Transverse colon (tissue), 4 donors: Measurements from ENCODE around the gene CACNA2D2. TPM values are rescaled to one million over a fixed set of nuclear protein-coding genes. Genes with fewer than 3 reads are reported as not detected.

Experiments
- DNase-seq: peaks from one replicate; pipeline ENCODE4 v3.0.0-alpha.2; 2019
- H3K27ac ChIP-seq, 4 donors: fragments of 200-600 bp; sonication (generic); 2 replicates each; pipeline ENCODE4 v1.5.1; 2016 to 2018; ENCODE audit warnings: inconsistent platforms in 4 of 4
- H3K27me3 ChIP-seq: fragments of 200-600 bp; sonication (generic); 2 replicates; pipeline ENCODE4 v1.5.1; 2017; ENCODE audit warnings: inconsistent platforms
- H3K36me3 ChIP-seq, 4 donors: fragments of 200-600 bp; sonication (generic); 2 replicates each; pipeline ENCODE4 v1.5.1; 2017 to 2019; ENCODE audit warnings: inconsistent platforms in 4 of 4
- H3K4me1 ChIP-seq, 4 donors: fragments of 200-600 bp; sonication (generic); 2 replicates each; pipeline ENCODE4 v1.5.1; 2017 to 2020; ENCODE audit warnings: inconsistent platforms in 4 of 4
- H3K4me3 ChIP-seq, 4 donors: fragments of 200-600 bp; sonication (generic); 1 replicate in 1 of 4; 2 replicates in 3 of 4; pipeline versions ENCODE4 v1.5.1 to v1.6.1; 2017 to 2019; ENCODE audit warnings: inconsistent platforms in 4 of 4
- H3K9me3 ChIP-seq, 2 donors: fragments of 200-600 bp; sonication (generic); 2 replicates each; pipeline ENCODE4 v1.5.1; 2017 to 2019; ENCODE audit warnings: inconsistent platforms in 2 of 2
- EP300 ChIP-seq: sonication (generic); formaldehyde crosslinking; IDR thresholded peaks from one replicate; pipeline ENCODE4 v1.6.1; 2017; ENCODE audit warnings: antibody characterized with exemption, low read depth
- POLR2A ChIP-seq: fragments of 450-650 bp; IDR thresholded peaks from one replicate; pipeline ENCODE4 v1.6.1; 2016; ENCODE audit warnings: antibody characterized with exemption, mild to moderate bottlenecking, moderate library complexity
- POLR2AphosphoS5 ChIP-seq, 3 donors: sonication (generic); formaldehyde crosslinking; IDR thresholded peaks; one replicate each; pipeline ENCODE4 v1.6.1; 2016; ENCODE audit warnings: antibody characterized with exemption in 3 of 3
- WGBS, 2 donors: methylation state at CpG; one replicate each; pipeline ENCODE4 v1.1.5; 2018; ENCODE audit warnings: low coverage in 1 of 2; 5-methylcytosine and 5-hydroxymethylcytosine counted together
- in situ Hi-C, 4 donors: fragments of 200-750 bp; cut with MboI; loops; one replicate each; pipeline versions ENCODE4 v1.15.0 to v1.15.1; 2017; ENCODE audit warnings: low sequenced_read_pairs in 3 of 4, low pct_ligation_motif_present in 1 of 4, low pct_unique_long_range_greater_than_20kb in 1 of 4
- intact Hi-C: fragments of 100-400 bp; cut with DNase I; formaldehyde crosslinking; loops from one replicate; pipeline ENCODE4 v1.15.1; 2023; ENCODE audit warnings: low total_unique reads
- total RNA-seq, 4 donors: library from RNA; depleted of rRNA; stranded (reverse); fragments of >200 nt; gene quantifications; one replicate each; pipeline ENCODE4 v1.1.0, GENCODE V29; 2016
- TF ChIP-seq, protein P1 (sequence below), 5 experiments: fragments of 200-600 bp in 3 of 5; fragments of 450-650 bp in 2 of 5; sonication (generic) in 3 of 5; IDR thresholded peaks; 1 replicate in 2 of 5; 2 replicates in 3 of 5; pipeline ENCODE4 v1.5.1; 2016 to 2017; ENCODE audit warnings: antibody characterized with exemption in 5 of 5, inconsistent platforms in 3 of 5, mild to moderate bottlenecking in 2 of 5, moderate library complexity in 1 of 5

Gene CACNA2D2
- total RNA-seq, 4 donors from 2014 or later = 0.48 to 2.2 (median 0.87) TPM

DNA sequence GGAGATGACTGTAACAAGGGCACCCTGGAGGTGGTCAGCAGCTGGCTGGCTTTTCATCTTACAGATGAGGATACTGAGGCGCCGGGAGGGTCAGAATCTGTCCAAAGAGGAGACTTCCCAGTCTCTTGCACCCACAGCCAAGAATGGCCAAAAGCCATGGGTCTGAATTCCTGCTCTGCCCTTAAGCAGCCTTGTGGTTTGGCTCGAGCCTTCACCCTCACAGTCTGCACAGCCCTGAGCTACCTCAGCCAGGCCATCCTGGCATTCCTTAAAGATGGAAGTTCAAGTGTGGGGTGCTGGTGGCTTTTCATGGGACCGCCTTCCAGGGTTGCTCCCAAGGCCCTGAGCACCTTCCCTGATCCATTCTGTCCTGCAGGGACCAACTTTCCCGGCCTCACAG lies 59.2 kb downstream of the CACNA2D2 start:
- Histone ChIP-seq H3K4me1 (no peaks in the 10 kb centered on the region), H3K4me3 (no peak overlapping the region), H3K36me3 (no peaks in the 10 kb centered on the region), H3K27ac (no peak overlapping the region), H3K9me3 (no peaks in the 10 kb centered on the region), H3K27me3 (no peaks in the 10 kb centered on the region)
- intact Hi-C loops = no loop called here
- no peak for DNase-seq
- WGBS, 2 donors = 90% methylated on average over 5 of the region's 5 CpGs; no CpG with 5 or more reads in 1 of the 2 donors
- no peak for TF ChIP-seq POLR2A
- no peak for TF ChIP-seq POLR2AphosphoS5 (IDR thresholded peaks at IDR 0.05)
- TF ChIP-seq, protein P1, sequence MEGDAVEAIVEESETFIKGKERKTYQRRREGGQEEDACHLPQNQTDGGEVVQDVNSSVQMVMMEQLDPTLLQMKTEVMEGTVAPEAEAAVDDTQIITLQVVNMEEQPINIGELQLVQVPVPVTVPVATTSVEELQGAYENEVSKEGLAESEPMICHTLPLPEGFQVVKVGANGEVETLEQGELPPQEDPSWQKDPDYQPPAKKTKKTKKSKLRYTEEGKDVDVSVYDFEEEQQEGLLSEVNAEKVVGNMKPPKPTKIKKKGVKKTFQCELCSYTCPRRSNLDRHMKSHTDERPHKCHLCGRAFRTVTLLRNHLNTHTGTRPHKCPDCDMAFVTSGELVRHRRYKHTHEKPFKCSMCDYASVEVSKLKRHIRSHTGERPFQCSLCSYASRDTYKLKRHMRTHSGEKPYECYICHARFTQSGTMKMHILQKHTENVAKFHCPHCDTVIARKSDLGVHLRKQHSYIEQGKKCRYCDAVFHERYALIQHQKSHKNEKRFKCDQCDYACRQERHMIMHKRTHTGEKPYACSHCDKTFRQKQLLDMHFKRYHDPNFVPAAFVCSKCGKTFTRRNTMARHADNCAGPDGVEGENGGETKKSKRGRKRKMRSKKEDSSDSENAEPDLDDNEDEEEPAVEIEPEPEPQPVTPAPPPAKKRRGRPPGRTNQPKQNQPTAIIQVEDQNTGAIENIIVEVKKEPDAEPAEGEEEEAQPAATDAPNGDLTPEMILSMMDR (IDR thresholded peaks at IDR 0.05) = no peak
- TF ChIP-seq EP300 = no peak
- in situ Hi-C loops = no loop called here

DNA sequence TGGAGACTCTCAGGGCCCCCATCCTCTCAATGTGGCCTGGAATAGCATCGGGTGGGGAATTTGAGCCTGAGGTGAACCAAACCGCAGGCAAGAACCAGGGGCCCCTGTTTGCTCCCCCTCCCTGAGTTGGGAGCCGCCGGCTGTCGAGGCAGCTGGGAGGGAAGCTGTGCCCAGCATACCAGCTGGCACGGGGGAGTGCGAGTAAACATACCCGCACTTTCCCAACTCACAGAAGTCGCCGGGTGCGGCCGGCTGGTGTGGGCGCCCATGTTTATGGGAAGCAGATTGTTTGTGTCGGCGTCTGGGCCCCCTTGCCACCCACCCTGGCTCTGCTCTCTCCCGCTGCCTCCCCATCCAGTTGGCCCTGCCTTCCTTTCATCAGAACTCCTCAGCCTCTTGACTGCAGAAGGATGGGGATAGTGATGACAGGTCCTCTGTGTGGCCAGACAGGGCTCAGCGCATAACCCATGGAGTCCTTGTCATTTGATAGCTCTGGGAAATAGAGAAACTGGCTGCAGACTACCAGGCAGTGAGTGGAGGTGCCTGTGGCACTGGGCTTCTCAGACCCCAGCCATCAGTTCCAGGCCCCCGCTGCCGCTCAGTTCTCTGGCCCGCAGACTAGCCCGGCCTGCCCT lies 60.4 kb downstream of the CACNA2D2 start:
- no peak overlapping the region for H3K4me3 ChIP-seq
- intact Hi-C loops (no loop called here), in situ Hi-C loops (no loop called here)
- no peaks in the 10 kb centered on the region for H3K36me3 ChIP-seq
- no peak overlapping the region for H3K27ac ChIP-seq
- H3K27me3 ChIP-seq = no peaks in the 10 kb centered on the region
- TF ChIP-seq POLR2AphosphoS5 (IDR thresholded peaks at IDR 0.05) = peak in 2 of 3 donors; percentile 19 to 29
- TF ChIP-seq POLR2A = no peak
- TF ChIP-seq, protein P1 (IDR thresholded peaks at IDR 0.05) = no peak
- no peak for TF ChIP-seq EP300
- 48% methylated on average over 21 of the region's 21 CpGs; no CpG with 5 or more reads in 1 of the 2 donors for WGBS, 2 donors
- H3K9me3 ChIP-seq = no peaks in the 10 kb centered on the region
- peak; percentile 22 for DNase-seq
- H3K4me1 ChIP-seq = no peaks in the 10 kb centered on the region

DNA sequence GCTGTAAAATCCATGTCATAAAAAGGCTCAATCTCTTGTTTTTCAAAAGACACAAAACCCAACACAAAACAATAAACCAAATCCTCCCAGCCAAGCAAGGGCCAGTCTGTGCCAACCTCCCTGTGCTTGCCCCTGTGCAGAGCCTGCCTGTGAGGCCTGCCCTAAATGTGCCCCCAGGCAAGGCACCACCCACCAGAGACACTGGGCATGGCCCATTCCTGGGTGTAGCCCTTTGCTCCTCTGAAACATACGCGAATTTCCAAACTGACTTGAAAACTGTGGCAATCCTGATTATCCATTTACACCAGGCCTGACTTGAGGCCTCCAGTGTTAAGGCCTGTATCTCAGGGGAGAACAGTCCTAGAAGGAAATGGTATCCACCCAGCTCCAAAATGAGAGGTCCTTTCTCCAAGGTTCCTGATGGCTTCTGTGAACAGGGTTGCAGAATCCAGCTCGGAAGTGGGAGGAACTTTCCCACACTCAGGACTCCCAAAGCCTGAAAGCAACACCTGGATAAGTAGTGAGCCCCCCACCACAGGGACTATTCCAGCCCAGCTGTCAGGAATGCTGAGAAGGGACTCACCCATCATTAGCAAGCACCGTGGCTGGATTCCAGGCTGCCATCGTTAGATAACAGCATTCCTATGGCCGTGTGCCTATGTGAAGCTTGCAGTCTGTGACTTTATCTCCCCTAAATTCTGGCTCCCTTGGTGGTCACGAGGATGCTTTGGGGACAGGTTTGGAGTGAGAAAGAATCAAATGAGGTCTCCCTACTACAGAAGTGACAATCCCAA lies 61.8 kb downstream of the CACNA2D2 start:
- Histone ChIP-seq H3K36me3 (no peaks in the 10 kb centered on the region), H3K27me3 (no peaks in the 10 kb centered on the region), H3K27ac (no peak overlapping the region), H3K4me1 (no peaks in the 10 kb centered on the region), H3K9me3 (no peaks in the 10 kb centered on the region), H3K4me3 (no peak overlapping the region)
- intact Hi-C loops = no loop called here
- in situ Hi-C loops = no loop called here
- 39% methylated on average over 7 of the region's 7 CpGs; no CpG with 5 or more reads in 1 of the 2 donors for WGBS, 2 donors
- DNase-seq = no peak
- TF ChIP-seq, protein P1 (IDR thresholded peaks at IDR 0.05) = no peak
- TF ChIP-seq POLR2AphosphoS5 (IDR thresholded peaks at IDR 0.05) (no peak), EP300 (no peak), POLR2A (no peak)

DNA sequence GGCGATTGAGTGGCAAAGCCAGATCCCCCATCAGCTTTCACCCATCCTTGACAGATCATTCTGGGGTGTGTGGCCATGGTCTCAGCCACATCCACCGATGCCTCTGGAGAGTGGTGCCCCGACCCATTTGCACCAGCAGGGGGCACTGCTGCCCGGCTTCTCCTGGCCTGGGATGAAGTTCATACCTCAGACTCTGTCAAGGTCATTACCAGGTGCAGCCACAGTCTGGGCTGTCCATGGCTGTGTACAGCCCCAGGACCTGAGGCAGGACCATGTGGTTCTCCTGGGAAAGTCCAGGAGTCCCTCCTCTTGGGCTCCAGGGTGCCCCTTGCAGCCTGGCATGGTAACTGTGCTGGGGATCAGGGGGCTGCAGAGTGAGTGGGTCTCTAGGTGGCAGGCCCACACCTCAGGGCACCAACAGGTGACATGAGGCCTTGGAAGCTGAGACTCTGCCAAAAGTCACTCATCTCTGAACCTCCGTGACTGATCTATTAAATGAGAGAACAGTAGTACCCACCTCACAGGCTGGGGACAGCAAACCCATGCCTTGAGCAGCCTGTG lies 67.2 kb downstream of the CACNA2D2 start:
- no peaks in the 10 kb centered on the region for H3K4me1 ChIP-seq
- in situ Hi-C loops (loop anchor here in 2 of 4 donors (10.0 kb wide), 1 partner anchor 109 kb away; no protein-coding TSS in a partner anchor), intact Hi-C loops (loop anchor here (10.0 kb wide), 1 partner anchor 109 kb away; no protein-coding TSS in a partner anchor)
- no peaks in the 10 kb centered on the region for H3K27me3 ChIP-seq
- DNase-seq = peak; percentile 72
- 5% methylated on average over 4 of the region's 5 CpGs; no CpG with 5 or more reads in 1 of the 2 donors for WGBS, 2 donors
- no peak overlapping the region for H3K4me3 ChIP-seq
- no peaks in the 10 kb centered on the region for H3K9me3 ChIP-seq
- no peak overlapping the region for H3K27ac ChIP-seq
- TF ChIP-seq EP300 = no peak
- TF ChIP-seq, protein P1 (IDR thresholded peaks at IDR 0.05) = peak; percentile 69 to 83 (median 76)
- no peaks in the 10 kb centered on the region for H3K36me3 ChIP-seq
